ENCODE results near the gene MED27. TPM values are rescaled to one million over a fixed set of nuclear protein-coding genes. Genes with fewer than 3 reads are reported as not detected.
"Not testable (repeated sequence)": the region's sequence is repeated elsewhere in the genome, so short reads cannot be mapped to it uniquely, and the experiment has no call there.

MED27 gene
- total RNA-seq, 2 donors from 2014 or later, result 19.2 to 28.9 TPM

GRCh38 chr9:131942146-131942720 lies 137.4 kb downstream of the MED27 start:
- H3K9me3 ChIP-seq (ENCODE audit: control insufficient read depth, low read length, poor library complexity, severe bottlenecking), result no peaks in the 10 kb centered on the region
- no peak for DNase-seq
- Mint-ChIP-seq H3K27ac (no peak overlapping the region), H3K27me3 (no peaks in the 10 kb centered on the region), H3K4me1 (peaks cover 13% of the 10 kb centered on the region), H3K36me3 (ENCODE audit: low read depth) (peaks cover 9% of the 10 kb centered on the region), H3K4me3 (no peak overlapping the region)
- ATAC-seq, result no peak

DNA sequence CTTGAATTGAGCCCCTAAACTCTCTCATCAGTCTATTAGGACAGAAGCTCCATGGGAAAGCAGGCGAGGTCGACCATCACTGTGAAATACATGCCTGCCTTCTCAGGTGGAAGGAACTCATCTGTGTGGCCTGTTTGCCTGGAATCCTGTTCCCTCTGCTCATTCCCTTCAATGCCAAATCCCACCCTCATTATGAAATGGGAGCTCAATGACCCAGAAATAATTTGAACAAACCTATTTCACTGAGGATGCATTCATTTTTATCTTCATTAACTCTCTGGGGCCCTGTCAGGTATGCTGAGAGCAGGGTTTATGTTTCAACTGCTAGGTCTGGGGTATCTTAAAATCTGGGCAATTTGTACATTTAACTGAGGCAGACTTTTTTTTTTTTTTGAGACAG lies 142.2 kb downstream of the MED27 start:
- Mint-ChIP-seq H3K27me3 (no peaks in the 10 kb centered on the region), H3K4me3 (no peak overlapping the region), H3K36me3 (ENCODE audit: low read depth) (peaks cover 2% of the 10 kb centered on the region), H3K27ac (no peak overlapping the region), H3K4me1 (peaks cover 13% of the 10 kb centered on the region)
- no peaks in the 10 kb centered on the region for H3K9me3 ChIP-seq (ENCODE audit: control insufficient read depth, low read length, poor library complexity, severe bottlenecking)
- ATAC-seq, result no peak
- no peak for DNase-seq

DNA sequence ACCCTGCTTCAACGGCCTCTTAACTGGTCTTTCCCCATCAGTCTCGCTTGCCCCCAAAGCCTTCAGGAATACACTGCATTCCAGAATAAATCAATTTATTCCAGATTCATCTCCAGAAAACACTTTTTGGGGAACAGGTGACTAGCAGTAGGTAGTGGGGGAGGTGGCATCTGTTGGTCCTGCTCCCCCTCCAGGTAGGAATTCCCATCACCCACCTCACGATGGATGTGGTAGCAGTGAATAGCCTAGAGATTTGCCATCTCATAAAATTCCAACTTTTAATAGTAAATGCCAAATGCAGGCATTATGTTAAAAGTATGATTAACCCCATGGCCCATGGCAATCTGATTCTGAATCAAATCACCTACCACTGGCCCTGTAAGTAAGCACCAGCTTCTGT lies 142.7 kb downstream of the MED27 start:
- ATAC-seq (no peak), DNase-seq (no peak)
- H3K27ac Mint-ChIP-seq, result no peak overlapping the region
- H3K27me3 Mint-ChIP-seq, result no peaks in the 10 kb centered on the region
- H3K9me3 ChIP-seq (ENCODE audit: control insufficient read depth, low read length, poor library complexity, severe bottlenecking), result no peaks in the 10 kb centered on the region
- H3K4me1 Mint-ChIP-seq, result peaks cover 10% of the 10 kb centered on the region
- peaks cover 2% of the 10 kb centered on the region for H3K36me3 Mint-ChIP-seq (ENCODE audit: low read depth)
- H3K4me3 Mint-ChIP-seq, result no peak overlapping the region

GRCh38 chr9:131934673-131935072 lies 145.0 kb downstream of the MED27 start:
- Mint-ChIP-seq H3K27me3 (no peaks in the 10 kb centered on the region), H3K4me3 (no peak overlapping the region), H3K27ac (no peak overlapping the region), H3K36me3 (ENCODE audit: low read depth) (peaks cover 2% of the 10 kb centered on the region), H3K4me1 (peaks cover 17% of the 10 kb centered on the region)
- no peaks in the 10 kb centered on the region for H3K9me3 ChIP-seq (ENCODE audit: control insufficient read depth, low read length, poor library complexity, severe bottlenecking)
- ATAC-seq, result no peak
- DNase-seq, result no peak

GRCh38 chr9:131927091-131927490 lies 152.6 kb downstream of the MED27 start:
- ATAC-seq (no peak), DNase-seq (no peak)
- no peaks in the 10 kb centered on the region for H3K27me3 Mint-ChIP-seq
- no peak overlapping the region for H3K27ac Mint-ChIP-seq
- no peaks in the 10 kb centered on the region for H3K9me3 ChIP-seq (ENCODE audit: control insufficient read depth, low read length, poor library complexity, severe bottlenecking)
- no peak overlapping the region for H3K4me3 Mint-ChIP-seq
- H3K36me3 Mint-ChIP-seq (ENCODE audit: low read depth), result peaks cover 2% of the 10 kb centered on the region
- peaks cover 12% of the 10 kb centered on the region for H3K4me1 Mint-ChIP-seq

- no peak overlapping the region for H3K27ac Mint-ChIP-seq
- no peaks in the 10 kb centered on the region for H3K27me3 Mint-ChIP-seq
- no peak overlapping the region for H3K4me3 Mint-ChIP-seq
- DNase-seq, result no peak
- no peaks in the 10 kb centered on the region for H3K9me3 ChIP-seq (ENCODE audit: control insufficient read depth, low read length, poor library complexity, severe bottlenecking)
- H3K36me3 Mint-ChIP-seq (ENCODE audit: low read depth), result peaks cover 2% of the 10 kb centered on the region
- ATAC-seq, result no peak
- peaks cover 7% of the 10 kb centered on the region for H3K4me1 Mint-ChIP-seq
These were observed 153.2 kb downstream of the MED27 start for GRCh38 chr9:131926360-131926922.

GRCh38 chr9:131925677-131926177 lies 153.9 kb downstream of the MED27 start:
- no peaks in the 10 kb centered on the region for H3K9me3 ChIP-seq (ENCODE audit: control insufficient read depth, low read length, poor library complexity, severe bottlenecking)
- H3K4me1 Mint-ChIP-seq, result peaks cover 9% of the 10 kb centered on the region
- H3K27me3 Mint-ChIP-seq, result no peaks in the 10 kb centered on the region
- H3K27ac Mint-ChIP-seq, result no peak overlapping the region
- ATAC-seq (no peak), DNase-seq (no peak)
- H3K4me3 Mint-ChIP-seq, result no peak overlapping the region
- peaks cover 3% of the 10 kb centered on the region for H3K36me3 Mint-ChIP-seq (ENCODE audit: low read depth)

GRCh38 chr9:131923766-131924165 lies 155.9 kb downstream of the MED27 start:
- DNase-seq, result no peak
- Mint-ChIP-seq H3K4me1 (peaks cover 15% of the 10 kb centered on the region), H3K4me3 (no peak overlapping the region), H3K36me3 (ENCODE audit: low read depth) (peaks cover 7% of the 10 kb centered on the region), H3K27me3 (no peaks in the 10 kb centered on the region), H3K27ac (no peak overlapping the region)
- no peak for ATAC-seq
- H3K9me3 ChIP-seq (ENCODE audit: control insufficient read depth, low read length, poor library complexity, severe bottlenecking), result no peaks in the 10 kb centered on the region

- ATAC-seq (no peak), DNase-seq (no peak)
- no peak overlapping the region for H3K4me3 Mint-ChIP-seq
- H3K27me3 Mint-ChIP-seq, result no peaks in the 10 kb centered on the region
- H3K9me3 ChIP-seq (ENCODE audit: control insufficient read depth, low read length, poor library complexity, severe bottlenecking), result no peaks in the 10 kb centered on the region
- peaks cover 15% of the 10 kb centered on the region for H3K4me1 Mint-ChIP-seq
- H3K36me3 Mint-ChIP-seq (ENCODE audit: low read depth), result peaks cover 7% of the 10 kb centered on the region
- no peak overlapping the region for H3K27ac Mint-ChIP-seq
These were observed 156.5 kb downstream of the MED27 start for GRCh38 chr9:131923132-131923671.

GRCh38 chr9:131921635-131922034 lies 158.0 kb downstream of the MED27 start:
- Mint-ChIP-seq H3K4me1 (peaks cover 20% of the 10 kb centered on the region), H3K36me3 (ENCODE audit: low read depth) (peaks cover 10% of the 10 kb centered on the region)
- not testable (repeated sequence) for H3K27me3 Mint-ChIP-seq; H3K27ac Mint-ChIP-seq; H3K9me3 ChIP-seq (ENCODE audit: control insufficient read depth, low read length, poor library complexity, severe bottlenecking); ATAC-seq; H3K4me3 Mint-ChIP-seq; DNase-seq

DNA sequence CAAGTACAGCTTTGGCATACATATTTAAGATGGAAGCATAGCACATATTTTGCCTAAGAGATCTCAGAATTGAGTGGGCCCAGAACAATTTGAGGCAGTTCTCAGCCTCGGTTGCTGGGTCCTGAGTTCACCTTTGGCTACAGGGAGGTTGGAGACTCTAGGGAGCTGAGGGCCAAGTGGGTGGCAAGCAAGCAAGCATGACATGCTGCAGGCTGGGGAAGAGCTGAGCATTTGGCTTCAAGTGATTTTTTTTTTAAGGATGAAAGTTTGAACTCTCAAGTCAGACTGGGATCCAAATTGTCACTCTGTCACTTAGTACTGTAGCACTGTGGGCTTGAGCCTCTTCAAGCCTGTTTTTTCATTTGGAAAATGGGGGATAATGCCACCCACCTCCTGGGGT lies 160.5 kb downstream of the MED27 start:
- H3K4me1 Mint-ChIP-seq, result peaks cover 18% of the 10 kb centered on the region
- ATAC-seq, result no peak
- no peaks in the 10 kb centered on the region for H3K9me3 ChIP-seq (ENCODE audit: control insufficient read depth, low read length, poor library complexity, severe bottlenecking)
- DNase-seq, result no peak
- H3K4me3 Mint-ChIP-seq, result no peak overlapping the region
- no peaks in the 10 kb centered on the region for H3K27me3 Mint-ChIP-seq
- H3K27ac Mint-ChIP-seq, result no peak overlapping the region
- peaks cover 10% of the 10 kb centered on the region for H3K36me3 Mint-ChIP-seq (ENCODE audit: low read depth)

DNA sequence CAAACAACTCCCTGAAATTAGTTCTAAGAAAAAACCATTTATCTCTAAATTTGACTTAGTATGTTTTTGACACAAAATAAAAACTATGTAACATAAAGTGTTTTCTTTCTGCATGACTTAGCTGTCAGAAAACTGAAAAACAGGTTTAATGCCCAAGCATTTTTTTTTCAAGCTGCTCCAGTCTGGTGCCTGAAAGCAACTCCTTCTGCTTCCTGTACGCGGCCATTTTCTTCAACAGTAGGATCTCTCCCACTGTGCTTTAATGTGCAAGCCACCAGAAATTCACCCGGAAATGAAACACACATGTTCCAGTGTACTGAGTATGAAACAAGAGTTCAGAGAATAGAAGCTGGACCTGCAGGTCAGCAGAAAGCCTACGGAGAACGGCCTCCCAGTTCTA lies 161.2 kb downstream of the MED27 start:
- Mint-ChIP-seq H3K27me3 (no peaks in the 10 kb centered on the region), H3K27ac (no peak overlapping the region), H3K36me3 (ENCODE audit: low read depth) (peaks cover 10% of the 10 kb centered on the region), H3K4me3 (no peak overlapping the region), H3K4me1 (peaks cover 16% of the 10 kb centered on the region)
- ATAC-seq (no peak), DNase-seq (no peak)
- no peaks in the 10 kb centered on the region for H3K9me3 ChIP-seq (ENCODE audit: control insufficient read depth, low read length, poor library complexity, severe bottlenecking)

DNA sequence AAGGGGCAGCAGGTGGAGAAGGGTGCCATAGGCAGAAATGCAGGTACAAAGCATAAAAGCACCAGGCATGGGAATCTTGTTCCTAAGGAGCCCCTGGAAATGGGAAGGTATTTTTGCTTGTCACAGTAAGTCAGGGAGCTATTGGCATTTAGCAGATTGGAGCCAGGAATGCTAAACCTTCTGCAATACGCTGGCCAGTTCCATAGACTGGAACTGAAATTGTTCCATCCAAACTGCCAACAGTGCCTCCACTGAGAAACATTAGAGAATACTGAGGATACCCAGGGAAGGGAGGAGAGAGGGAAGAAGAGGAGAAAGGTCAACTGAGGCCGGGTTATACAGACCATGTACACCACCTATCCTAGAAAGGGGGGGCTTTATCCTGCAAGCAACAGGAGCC lies 162.7 kb downstream of the MED27 start:
- H3K4me3 Mint-ChIP-seq, result no peak overlapping the region
- DNase-seq (no peak), ATAC-seq (no peak)
- no peak overlapping the region for H3K27ac Mint-ChIP-seq
- H3K4me1 Mint-ChIP-seq, result peaks cover 24% of the 10 kb centered on the region
- no peaks in the 10 kb centered on the region for H3K27me3 Mint-ChIP-seq
- H3K9me3 ChIP-seq (ENCODE audit: control insufficient read depth, low read length, poor library complexity, severe bottlenecking), result no peaks in the 10 kb centered on the region
- peaks cover 8% of the 10 kb centered on the region for H3K36me3 Mint-ChIP-seq (ENCODE audit: low read depth)

DNA sequence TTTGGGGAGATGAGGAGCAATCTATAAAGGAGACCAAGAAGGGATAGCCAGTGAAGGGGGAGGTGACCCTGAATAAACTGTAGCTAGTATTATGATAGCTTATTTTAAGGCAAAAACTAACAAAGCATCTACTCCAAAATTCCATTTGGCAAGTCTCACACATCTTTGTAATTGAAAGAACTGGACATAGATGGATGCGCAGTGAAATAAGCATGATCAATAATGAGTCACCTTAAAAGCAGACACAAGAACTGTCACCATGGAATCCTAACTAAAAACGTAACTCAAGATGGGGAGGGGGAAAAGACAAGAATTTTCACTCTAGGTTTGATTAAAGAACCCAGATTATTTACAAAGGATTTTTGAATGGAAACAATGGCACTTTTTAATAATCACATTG lies 164.5 kb downstream of the MED27 start:
- peaks cover 16% of the 10 kb centered on the region for H3K4me1 Mint-ChIP-seq
- H3K4me3 Mint-ChIP-seq, result no peak overlapping the region
- H3K36me3 Mint-ChIP-seq (ENCODE audit: low read depth), result peaks cover 3% of the 10 kb centered on the region
- DNase-seq (no peak), ATAC-seq (no peak)
- no peak overlapping the region for H3K27ac Mint-ChIP-seq
- no peaks in the 10 kb centered on the region for H3K9me3 ChIP-seq (ENCODE audit: control insufficient read depth, low read length, poor library complexity, severe bottlenecking)
- no peaks in the 10 kb centered on the region for H3K27me3 Mint-ChIP-seq

Data from T-helper 17 cell (primary cell).